ENCODE results near the gene LPIN1. TPM values are rescaled to one million over a fixed set of nuclear protein-coding genes. Genes with fewer than 3 reads are reported as not detected.
A peak's percentile ranks its signal among the peaks of the same experiment; 100 is the strongest.

The LPIN1 gene
- total RNA-seq, 1 experiment from 2014 or later: 13.9 TPM

GRCh38 chr2:11746807-11747459 is 501 bp downstream of the LPIN1 start:
- Mint-ChIP-seq H3K27ac (peak overlapping the region; percentile 78), H3K4me3 (peak overlapping the region; percentile 64), H3K27me3 (ENCODE audit: low read depth) (peaks cover 13% of the 10 kb centered on the region), H3K36me3 (no peaks in the 10 kb centered on the region), H3K9me3 (no peaks in the 10 kb centered on the region; the same call in 1 of the 2 replicates), H3K4me1 (peaks cover 77% of the 10 kb centered on the region)
- CTCF ChIA-PET: interaction anchor here (0.6 to 4.6 kb wide), 10 partner anchors 8 to 932 kb away, joined by 3 to 64 read pairs (median 4); no protein-coding TSS in a partner anchor
- ATAC-seq: peak; percentile 29
- POLR2A ChIA-PET: interaction anchor here (1.1 to 1.2 kb wide), 2 partner anchors 8 to 67 kb away, joined by 3 read pairs; no protein-coding TSS in a partner anchor
- DNase-seq (ENCODE audit: low spot score): peak; percentile 41
- TF ChIP-seq ARID4B (CRISPR knock-in tag; IDR thresholded peaks at IDR 0.05; ENCODE audit: borderline replicate concordance) (peak; percentile 64; the same call in 1 of the 2 replicates), TEAD1 (CRISPR knock-in tag; IDR thresholded peaks at IDR 0.05) (peak; percentile 51; the same call in 1 of the 2 replicates), NR1H2 (CRISPR knock-in tag; IDR thresholded peaks at IDR 0.05) (no peak), JAZF1 (CRISPR knock-in tag; IDR thresholded peaks at IDR 0.05) (no peak), ESRRA (CRISPR knock-in tag; IDR thresholded peaks at IDR 0.05; ENCODE audit: borderline replicate concordance) (peak; percentile 97), ZNF232 (CRISPR knock-in tag; IDR thresholded peaks at IDR 0.05) (0 out of 2 replicates have a peak, but pooled peaks have one; percentile 13), GABPB1 (CRISPR knock-in tag; IDR thresholded peaks at IDR 0.05) (0 out of 2 replicates have a peak, but pooled peaks have one; percentile 20)
- TF ChIP-seq, protein P1, sequence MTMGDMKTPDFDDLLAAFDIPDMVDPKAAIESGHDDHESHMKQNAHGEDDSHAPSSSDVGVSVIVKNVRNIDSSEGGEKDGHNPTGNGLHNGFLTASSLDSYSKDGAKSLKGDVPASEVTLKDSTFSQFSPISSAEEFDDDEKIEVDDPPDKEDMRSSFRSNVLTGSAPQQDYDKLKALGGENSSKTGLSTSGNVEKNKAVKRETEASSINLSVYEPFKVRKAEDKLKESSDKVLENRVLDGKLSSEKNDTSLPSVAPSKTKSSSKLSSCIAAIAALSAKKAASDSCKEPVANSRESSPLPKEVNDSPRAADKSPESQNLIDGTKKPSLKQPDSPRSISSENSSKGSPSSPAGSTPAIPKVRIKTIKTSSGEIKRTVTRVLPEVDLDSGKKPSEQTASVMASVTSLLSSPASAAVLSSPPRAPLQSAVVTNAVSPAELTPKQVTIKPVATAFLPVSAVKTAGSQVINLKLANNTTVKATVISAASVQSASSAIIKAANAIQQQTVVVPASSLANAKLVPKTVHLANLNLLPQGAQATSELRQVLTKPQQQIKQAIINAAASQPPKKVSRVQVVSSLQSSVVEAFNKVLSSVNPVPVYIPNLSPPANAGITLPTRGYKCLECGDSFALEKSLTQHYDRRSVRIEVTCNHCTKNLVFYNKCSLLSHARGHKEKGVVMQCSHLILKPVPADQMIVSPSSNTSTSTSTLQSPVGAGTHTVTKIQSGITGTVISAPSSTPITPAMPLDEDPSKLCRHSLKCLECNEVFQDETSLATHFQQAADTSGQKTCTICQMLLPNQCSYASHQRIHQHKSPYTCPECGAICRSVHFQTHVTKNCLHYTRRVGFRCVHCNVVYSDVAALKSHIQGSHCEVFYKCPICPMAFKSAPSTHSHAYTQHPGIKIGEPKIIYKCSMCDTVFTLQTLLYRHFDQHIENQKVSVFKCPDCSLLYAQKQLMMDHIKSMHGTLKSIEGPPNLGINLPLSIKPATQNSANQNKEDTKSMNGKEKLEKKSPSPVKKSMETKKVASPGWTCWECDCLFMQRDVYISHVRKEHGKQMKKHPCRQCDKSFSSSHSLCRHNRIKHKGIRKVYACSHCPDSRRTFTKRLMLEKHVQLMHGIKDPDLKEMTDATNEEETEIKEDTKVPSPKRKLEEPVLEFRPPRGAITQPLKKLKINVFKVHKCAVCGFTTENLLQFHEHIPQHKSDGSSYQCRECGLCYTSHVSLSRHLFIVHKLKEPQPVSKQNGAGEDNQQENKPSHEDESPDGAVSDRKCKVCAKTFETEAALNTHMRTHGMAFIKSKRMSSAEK (CRISPR knock-in tag; IDR thresholded peaks at IDR 0.05; ENCODE audit: borderline replicate concordance): peak; percentile 35; the same call in 1 of the 2 replicates
- TF ChIP-seq, protein P2, sequence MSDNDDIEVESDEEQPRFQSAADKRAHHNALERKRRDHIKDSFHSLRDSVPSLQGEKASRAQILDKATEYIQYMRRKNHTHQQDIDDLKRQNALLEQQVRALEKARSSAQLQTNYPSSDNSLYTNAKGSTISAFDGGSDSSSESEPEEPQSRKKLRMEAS (CRISPR knock-in tag; IDR thresholded peaks at IDR 0.05): 0 out of 2 replicates have a peak, but pooled peaks have one; percentile 36

- ATAC-seq (no peak), DNase-seq (ENCODE audit: low spot score) (no peak)
- H3K4me1 Mint-ChIP-seq: peaks cover 76% of the 10 kb centered on the region
- peak overlapping the region; percentile 64 for H3K4me3 Mint-ChIP-seq
- ChIA-PET POLR2A (no interaction called here), CTCF (interaction anchor here (1.2 to 4.6 kb wide), 6 partner anchors 9 to 61 kb away, joined by 3 to 64 read pairs (median 8); no protein-coding TSS in a partner anchor)
- no peaks in the 10 kb centered on the region; the same call in 1 of the 2 replicates for H3K9me3 Mint-ChIP-seq
- TF ChIP-seq JUN (CRISPR knock-in tag; IDR thresholded peaks at IDR 0.05) (no peak), GTF2I (CRISPR knock-in tag; conservative IDR thresholded peaks at IDR 0.05) (no peak), TEAD4 (CRISPR knock-in tag; IDR thresholded peaks at IDR 0.05) (no peak), CREB1 (CRISPR knock-in tag; IDR thresholded peaks at IDR 0.05) (no peak), GRHL2 (CRISPR knock-in tag; IDR thresholded peaks at IDR 0.05; ENCODE audit: insufficient replicate concordance, severe bottlenecking) (no peak), ZNF512 (CRISPR knock-in tag; IDR thresholded peaks at IDR 0.05; ENCODE audit: borderline replicate concordance) (no peak)
- TF ChIP-seq, protein P3, sequence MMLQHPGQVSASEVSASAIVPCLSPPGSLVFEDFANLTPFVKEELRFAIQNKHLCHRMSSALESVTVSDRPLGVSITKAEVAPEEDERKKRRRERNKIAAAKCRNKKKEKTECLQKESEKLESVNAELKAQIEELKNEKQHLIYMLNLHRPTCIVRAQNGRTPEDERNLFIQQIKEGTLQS (CRISPR knock-in tag; conservative IDR thresholded peaks at IDR 0.05): no peak
- H3K36me3 Mint-ChIP-seq: no peaks in the 10 kb centered on the region
- peaks cover 13% of the 10 kb centered on the region for H3K27me3 Mint-ChIP-seq (ENCODE audit: low read depth)
- H3K27ac Mint-ChIP-seq: no peak overlapping the region
Measured at GRCh38 chr2:11748018-11748860, 1.8 kb downstream of the LPIN1 start.
